ENCODE measurements around the gene COX6B2.

DNA sequence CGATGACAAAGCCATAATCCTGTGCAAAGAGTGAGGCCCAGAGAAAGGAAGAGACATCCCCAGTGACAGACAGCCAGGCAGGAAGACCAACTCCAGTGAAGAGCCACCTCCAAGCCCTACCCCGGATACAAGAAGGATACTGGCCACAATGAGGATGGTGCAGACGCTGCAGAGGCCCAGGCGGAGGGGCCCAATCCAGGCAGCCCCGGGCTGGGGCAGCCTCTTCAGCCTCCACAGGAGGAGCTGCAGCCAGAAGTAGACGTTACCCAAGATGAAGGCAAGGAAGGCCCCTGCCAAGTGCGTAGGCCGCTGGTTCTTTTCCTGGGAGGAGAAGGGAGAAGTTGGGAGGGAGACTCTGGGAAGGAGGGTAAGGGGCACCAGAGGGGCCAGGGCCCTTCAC is 37.9 kb downstream of the COX6B2 start:
- TF ChIP-seq CTCF (IDR thresholded peaks at IDR 0.05) (no peak), POLR2A (IDR thresholded peaks at IDR 0.05) (no peak)

All from vagina (tissue), 2 donors.